Fibroblast of lung (primary cell): ENCODE data around the gene PCDHGA1. TPM values are rescaled to one million over a fixed set of nuclear protein-coding genes. Genes with fewer than 3 reads are reported as not detected.
"Not testable (repeated sequence)": the region's sequence is repeated elsewhere in the genome, so short reads cannot be mapped to it uniquely, and the experiment has no call there.

Experiments
- DNase-seq, 2 donors: peaks; one replicate each; pipeline versions ENCODE4 v3.0.0 to v3.0.0-alpha.2; 2010; ENCODE audit warnings: low read depth in 2 of 2
- H2AFZ ChIP-seq: 2 replicates; pipeline ENCODE4 v1.5.1; 2012; ENCODE audit warnings: low read length, control low read depth, inconsistent platforms
- H3K27ac ChIP-seq: 2 replicates; pipeline ENCODE4 v1.5.1; 2011; ENCODE audit warnings: low read length, control low read depth; ENCODE audit not compliant: insufficient read depth
- H3K27me3 ChIP-seq: 2 replicates; pipeline ENCODE4 v1.5.1; 2011; ENCODE audit warnings: mild to moderate bottlenecking, low read length; ENCODE audit not compliant: control insufficient read depth, insufficient read depth
- H3K36me3 ChIP-seq: 2 replicates; pipeline ENCODE4 v1.5.1; 2011; ENCODE audit warnings: low read length; ENCODE audit not compliant: control insufficient read depth, insufficient read depth
- H3K4me1 ChIP-seq: 2 replicates; pipeline ENCODE4 v1.5.1; 2011; ENCODE audit warnings: low read length; ENCODE audit not compliant: control insufficient read depth, insufficient read depth; ENCODE audit errors: extremely low read depth
- H3K4me2 ChIP-seq: 2 replicates; pipeline ENCODE4 v1.5.1; 2011; ENCODE audit warnings: low read length, control low read depth; ENCODE audit not compliant: insufficient read depth; ENCODE audit errors: extremely low read depth
- H3K4me3 ChIP-seq, 4 experiments: fragments of 200-600 bp in 1 of 4; sonication (generic) in 1 of 4; replicated peaks in 1 of 4; 2 replicates each; pipeline ENCODE4 v1.5.1; 2011 to 2016; ENCODE audit warnings: low read length in 4 of 4, low read depth in 3 of 4, mild to moderate bottlenecking in 3 of 4, control low read depth in 2 of 4, inconsistent platforms in 1 of 4, mixed read lengths in 1 of 4; ENCODE audit not compliant: insufficient read depth in 1 of 4; ENCODE audit errors: control extremely low read depth in 1 of 4
- H3K79me2 ChIP-seq: 2 replicates; pipeline ENCODE4 v1.5.1; 2012; ENCODE audit warnings: mild to moderate bottlenecking, low read length, inconsistent platforms; ENCODE audit not compliant: control insufficient read depth, insufficient read depth
- H3K9ac ChIP-seq: 2 replicates; pipeline ENCODE4 v1.5.1; 2011; ENCODE audit warnings: mild to moderate bottlenecking, low read length, control low read depth; ENCODE audit not compliant: insufficient read depth
- H3K9me3 ChIP-seq: 2 replicates; pipeline ENCODE4 v1.5.1; 2012; ENCODE audit warnings: low read depth, low read length; ENCODE audit not compliant: control insufficient read depth, insufficient read depth
- H4K20me1 ChIP-seq: 2 replicates; pipeline ENCODE4 v1.5.1; 2011; ENCODE audit warnings: low read length; ENCODE audit not compliant: control insufficient read depth, insufficient read depth; ENCODE audit errors: extremely low read depth
- CTCF ChIP-seq, 2 donors: IDR thresholded peaks in 1 of 2; conservative IDR thresholded peaks in 1 of 2; 1 replicate in 1 of 2; 2 replicates in 1 of 2; pipeline ENCODE4 v1.5.1; 2011 to 2012; ENCODE audit warnings: low read length in 2 of 2, control low read depth in 1 of 2, inconsistent platforms in 1 of 2, low read depth in 1 of 2, mild to moderate bottlenecking in 1 of 2
- EZH2 ChIP-seq: IDR thresholded peaks from 2 replicates; pipeline ENCODE4 v1.5.1; 2012; ENCODE audit warnings: low read length, control low read depth, mild to moderate bottlenecking; ENCODE audit errors: missing control alignments
- polyA plus RNA-seq, 2 donors: library from polyadenylated mRNA; depleted of rRNA in 1 of 2; stranded (reverse) in 1 of 2; unstranded in 1 of 2; fragments of >200 nt; gene quantifications; 2 replicates each; pipeline ENCODE4 v1.2.1, GENCODE V29; 2011 to 2012; ENCODE audit warnings: missing spikeins in 1 of 2
- total RNA-seq: library from RNA; depleted of rRNA; stranded (reverse); fragments of >200 nt; gene quantifications from 2 replicates; pipeline ENCODE4 v1.2.1, GENCODE V29; 2014

PCDHGA1 gene
- total and polyA plus RNA-seq, 2 donors (not counting 1 experiment from before 2014, with no cell fraction given) = 1.6 to 1.8 TPM

- H3K36me3 ChIP-seq = no peaks in the 10 kb centered on the region
- peaks cover 5% of the 10 kb centered on the region for H3K27me3 ChIP-seq
- TF ChIP-seq CTCF (conservative IDR thresholded peaks at IDR 0.05 in 1 of 2, IDR thresholded peaks at IDR 0.05 in 1 of 2; ENCODE audit: low read depth in 1 of 2, low read length in 2 of 2) = peak; percentile 56 to 64
- no peak for TF ChIP-seq EZH2
- peak within 1 kb of the TSS; percentile 30 to 57 (median 52) for H3K4me3 ChIP-seq
- no peaks in the 10 kb centered on the region for H3K79me2 ChIP-seq
- H3K4me1 ChIP-seq = no peaks in the 10 kb centered on the region
- peak within 1 kb of the TSS; percentile 30 for H3K9ac ChIP-seq
- DNase-seq = peak; percentile 48 to 65
- H3K4me2 ChIP-seq = peak within 1 kb of the TSS; percentile 59
- H3K27ac ChIP-seq = no peak within 1 kb of the TSS
- peaks cover 2% of the 10 kb centered on the region for H3K9me3 ChIP-seq
- no peaks in the 10 kb centered on the region for H4K20me1 ChIP-seq
- peak within 1 kb of the TSS; percentile 73 for H2AFZ ChIP-seq
These were observed 8.4 kb downstream of the PCDHGA1 start, which contains the start of gene PCDHGA2 for GRCh38 chr5:141338538-141339306. Gene PCDHGA2, plus strand, starts transcription at chr5:141338760.

- H3K27me3 ChIP-seq = peaks cover 11% of the 10 kb centered on the region
- H3K27ac ChIP-seq, H2AFZ ChIP-seq, H3K9me3 ChIP-seq, DNase-seq, H3K4me2 ChIP-seq, H3K79me2 ChIP-seq, H3K36me3 ChIP-seq, H3K9ac ChIP-seq, H3K4me3 ChIP-seq, H4K20me1 ChIP-seq, H3K4me1 ChIP-seq: not testable (repeated sequence)
These were observed 10.6 kb downstream of the PCDHGA1 start for GRCh38 chr5:141340781-141341354.

DNA sequence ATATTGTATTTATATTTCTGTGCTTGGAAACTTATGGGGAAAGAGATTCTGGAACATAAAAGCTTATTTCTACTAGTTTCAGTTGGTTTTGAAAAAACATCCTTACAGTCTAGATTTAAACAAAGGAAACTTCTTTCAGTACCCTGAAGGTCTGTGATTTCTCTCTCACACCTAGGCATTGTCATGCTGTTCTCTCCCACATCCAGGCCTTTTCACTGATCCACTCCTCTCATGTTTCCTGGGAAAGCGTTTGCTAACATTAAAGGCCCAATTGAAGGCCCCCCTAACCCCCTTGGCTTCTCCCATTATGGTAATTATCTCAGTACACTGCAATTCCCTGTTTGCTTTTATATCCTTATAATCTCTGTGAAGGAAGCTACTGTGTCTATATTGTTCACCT lies 12.5 kb downstream of the PCDHGA1 start:
- H3K79me2 ChIP-seq = no peaks in the 10 kb centered on the region
- H3K4me3 ChIP-seq = no peak overlapping the region
- TF ChIP-seq CTCF (conservative IDR thresholded peaks at IDR 0.05 in 1 of 2, IDR thresholded peaks at IDR 0.05 in 1 of 2; ENCODE audit: low read depth in 1 of 2, low read length in 2 of 2) (no peak), EZH2 (no peak)
- H3K4me1 ChIP-seq = no peaks in the 10 kb centered on the region
- peaks cover 2% of the 10 kb centered on the region for H3K9me3 ChIP-seq
- H3K27me3 ChIP-seq = peaks cover 11% of the 10 kb centered on the region
- H4K20me1 ChIP-seq = no peaks in the 10 kb centered on the region
- H3K4me2 ChIP-seq = no peak overlapping the region
- no peak overlapping the region for H3K9ac ChIP-seq
- no peak for DNase-seq
- H2AFZ ChIP-seq = no peak overlapping the region
- H3K36me3 ChIP-seq = no peaks in the 10 kb centered on the region
- no peak overlapping the region for H3K27ac ChIP-seq
